22Rv1 (cell line): ENCODE data around the gene MAN1A1.

Experiments used
- H3K27ac ChIP-seq: fragments of 450-650 bp; 2 replicates; pipeline ENCODE4 v1.5.1; 2017
- CTCF ChIP-seq: fragments of 450-650 bp; IDR thresholded peaks from 2 replicates; pipeline ENCODE4 v1.5.1; 2017; ENCODE audit warnings: mild to moderate bottlenecking
- ZFX ChIP-seq: fragments of 450-650 bp; IDR thresholded peaks from 2 replicates; pipeline ENCODE4 v1.6.1; 2017; ENCODE audit warnings: antibody characterized with exemption, borderline replicate concordance

The MAN1A1 gene

GRCh38 chr6:119137194-119138072 lies 212.1 kb downstream of the MAN1A1 start:
- H3K27ac ChIP-seq, result no peak overlapping the region
- no peak for TF ChIP-seq CTCF
- TF ChIP-seq ZFX, result no peak

GRCh38 chr6:119134752-119135151 lies 214.8 kb downstream of the MAN1A1 start:
- H3K27ac ChIP-seq, result no peak overlapping the region
- no peak for TF ChIP-seq ZFX
- no peak for TF ChIP-seq CTCF

GRCh38 chr6:119133400-119133799 lies 216.2 kb downstream of the MAN1A1 start:
- TF ChIP-seq ZFX (no peak), CTCF (no peak)

GRCh38 chr6:119132261-119132981 lies 217.1 kb downstream of the MAN1A1 start:
- TF ChIP-seq ZFX, result no peak
- no peak for TF ChIP-seq CTCF
- no peak overlapping the region for H3K27ac ChIP-seq

More at GRCh38 chr6:119133400-119133799, 216.2 kb downstream of the MAN1A1 start:
- H3K27ac ChIP-seq, result no peak overlapping the region

- TF ChIP-seq CTCF (no peak), ZFX (no peak)
- H3K27ac ChIP-seq, result peak overlapping the region; percentile 74
These were observed 219.5 kb downstream of the MAN1A1 start for GRCh38 chr6:119129968-119130484.

- TF ChIP-seq CTCF, result peak; percentile 94
- TF ChIP-seq ZFX, result no peak
- peak overlapping the region; percentile 74 for H3K27ac ChIP-seq
These were observed 220.2 kb downstream of the MAN1A1 start for GRCh38 chr6:119129148-119129967.
